Amniotic epithelial cell (primary cell): ENCODE results near the gene CLK1.
"Not testable (repeated sequence)": the region's sequence is repeated elsewhere in the genome, so short reads cannot be mapped to it uniquely, and the experiment has no call there.

Experiments
- DNase-seq: peaks from one replicate; pipeline ENCODE4 v3.0.0-alpha.2; 2010; ENCODE audit warnings: low read depth

CLK1 gene

DNA sequence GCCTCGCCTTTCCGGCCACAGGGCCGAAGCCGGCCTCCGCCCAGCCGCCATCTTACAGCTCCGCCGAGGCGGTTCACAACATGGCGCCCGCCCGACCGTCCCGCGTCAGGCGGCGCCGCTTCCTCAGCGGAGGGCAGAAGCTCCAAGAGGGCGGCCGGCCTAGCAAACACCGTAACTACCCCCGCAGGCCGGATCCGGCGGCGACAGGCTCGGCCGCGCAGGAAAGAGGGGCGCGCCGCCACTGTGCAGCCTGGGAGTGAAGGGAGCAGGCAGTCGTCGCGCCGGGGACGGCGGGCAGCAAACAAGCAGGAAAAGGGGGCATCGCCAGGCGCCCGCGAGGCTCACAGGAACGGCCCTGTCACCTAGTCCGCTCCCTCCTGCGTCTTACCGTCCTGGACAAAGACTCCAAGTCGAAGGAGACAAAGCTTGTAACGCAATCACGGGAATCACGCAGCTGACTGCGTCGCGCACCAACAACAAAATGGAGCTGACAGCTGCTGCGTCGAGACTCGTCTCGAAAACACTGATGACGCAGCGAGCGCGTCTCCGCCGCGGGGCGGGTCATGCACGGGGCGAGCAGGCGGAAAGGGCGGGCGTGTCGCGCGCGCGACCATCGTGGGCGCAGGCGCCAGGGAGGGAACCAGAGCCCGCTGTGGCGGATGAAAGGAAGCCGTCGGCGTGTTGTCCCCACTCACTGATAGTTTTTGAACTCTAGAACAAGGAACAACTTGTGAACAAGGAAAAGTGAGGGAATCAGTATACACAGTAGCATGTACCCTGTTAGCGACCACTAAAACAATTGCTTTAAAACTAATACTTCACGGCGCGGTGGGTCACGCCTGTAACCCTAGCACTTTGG, at the start of gene CLK1:
Gene CLK1 (minus strand): TSS at position 483 of the 859 bp plus-strand sequence. CDS start 2,796 bp downstream, outside the sequence.
- peak; percentile 89 for DNase-seq

DNA sequence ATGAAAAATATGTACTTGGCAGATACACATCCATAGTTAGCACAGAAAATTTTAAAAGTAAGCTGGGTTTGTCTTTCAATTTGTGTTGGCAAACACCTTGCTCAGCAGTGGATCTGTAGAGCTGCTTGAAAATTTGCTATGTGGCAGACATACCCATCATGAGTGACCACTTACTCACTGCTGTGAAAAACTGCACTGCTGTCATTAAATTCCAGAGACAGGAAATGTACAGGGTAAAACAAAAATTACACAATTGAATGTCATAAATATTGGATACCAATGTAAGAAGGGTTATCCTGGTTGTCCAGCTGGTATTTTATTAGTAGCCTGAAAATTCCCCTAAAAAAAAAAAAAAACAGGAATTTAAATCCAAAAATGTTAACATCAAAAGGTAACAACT, 49.2 kb upstream of the CLK1 start:
- peak; percentile 65 for DNase-seq

DNA sequence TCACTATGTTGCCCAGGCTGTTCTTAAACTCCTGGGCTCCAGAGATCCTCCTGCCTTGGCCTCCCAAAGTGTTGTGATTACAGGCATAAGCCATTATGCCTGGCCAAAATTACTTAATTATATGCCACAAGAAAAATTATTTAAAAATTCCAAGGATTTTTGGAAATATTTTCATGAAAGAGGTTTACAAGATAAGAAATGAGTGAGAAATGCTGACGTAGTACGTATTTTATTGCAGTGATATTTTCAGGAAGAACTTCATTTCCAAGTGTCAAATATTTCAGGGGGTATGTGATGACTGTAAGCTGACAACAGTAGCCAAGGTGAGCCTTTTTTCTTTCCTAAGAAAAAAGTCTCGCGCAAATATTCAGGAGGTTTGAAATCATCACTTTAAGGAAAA, 45.5 kb upstream of the CLK1 start:
- no peak for DNase-seq

DNA sequence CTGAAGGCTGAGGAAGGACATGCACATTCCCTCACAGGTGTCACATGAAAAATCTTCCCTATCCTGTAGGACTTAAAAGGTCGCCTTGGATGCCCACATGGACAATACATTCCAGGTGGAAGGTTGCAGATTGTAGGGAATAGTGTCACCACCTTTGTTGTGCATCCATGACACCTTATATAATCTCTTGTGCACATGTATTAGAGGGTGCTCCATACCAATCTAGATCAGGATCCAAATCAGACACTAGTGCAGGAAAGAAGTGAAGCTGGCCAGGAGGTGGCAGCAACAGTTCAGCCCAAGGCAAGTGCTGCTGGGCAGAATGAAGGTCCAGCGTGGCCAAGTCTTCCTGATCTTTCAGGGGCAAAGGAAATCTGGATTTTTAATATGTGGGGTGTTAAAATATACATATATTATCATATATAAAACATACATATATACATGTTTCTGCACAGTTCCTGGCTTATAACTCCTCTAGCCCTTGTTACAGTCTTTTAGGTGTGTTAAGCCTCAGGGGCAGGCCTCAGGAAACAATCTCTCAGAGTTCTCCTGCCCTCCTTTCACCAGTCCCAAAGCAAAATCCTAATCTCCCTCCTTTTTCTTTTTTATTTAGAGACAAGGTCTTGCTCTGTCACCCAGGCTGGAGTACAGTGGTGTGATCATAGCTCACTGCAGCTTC, 41.3 kb upstream of the CLK1 start:
- peak; percentile 68 for DNase-seq

DNA sequence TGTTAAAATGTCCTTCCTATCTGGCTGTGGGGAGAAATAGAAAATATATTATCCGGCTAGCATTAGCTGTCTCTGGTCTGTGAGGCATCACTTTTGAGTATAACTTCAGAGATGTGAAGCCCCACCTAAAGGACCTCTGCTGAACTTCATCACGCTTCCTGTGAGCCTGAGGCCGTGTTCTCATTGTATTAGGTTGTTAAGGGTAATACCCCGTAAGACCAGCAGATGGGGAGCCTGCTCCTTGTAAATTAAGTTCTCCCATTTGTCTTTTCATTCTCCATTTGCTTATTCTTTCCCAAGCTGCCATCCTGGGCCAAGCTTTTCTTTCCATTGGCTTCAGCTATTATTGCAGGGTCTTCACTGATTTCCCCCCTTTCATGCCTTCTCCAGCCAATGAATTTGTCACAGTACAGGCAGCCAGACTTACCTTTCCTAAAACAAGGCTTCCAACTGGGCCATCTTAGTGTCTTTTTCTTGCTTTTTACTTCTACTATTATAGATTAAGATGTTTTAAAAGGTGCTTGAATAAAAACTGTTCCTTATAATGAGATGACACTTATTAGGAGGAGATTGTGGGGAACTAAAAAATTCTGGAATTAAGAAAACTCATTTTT, 37.1 kb upstream of the CLK1 start:
- peak; percentile 91 for DNase-seq

DNA sequence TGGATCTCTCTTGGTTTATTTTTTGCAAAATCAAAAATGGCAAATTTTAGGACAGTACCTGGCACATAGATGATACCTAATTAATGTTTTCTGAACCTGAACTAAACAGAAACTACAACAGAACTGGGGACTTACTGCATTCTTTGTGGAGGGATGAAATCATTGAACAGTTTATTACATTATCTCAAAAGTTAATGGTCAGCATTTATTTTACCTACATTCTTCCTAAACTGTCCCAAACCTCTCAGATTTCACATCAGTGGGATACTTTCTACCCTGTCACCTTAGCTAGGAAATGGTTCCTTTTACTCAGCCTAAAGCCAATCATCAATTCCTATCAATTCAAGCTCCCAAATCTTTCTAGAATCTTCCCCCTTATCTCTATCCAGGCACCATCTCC, 35.0 kb upstream of the CLK1 start:
- DNase-seq, result no peak

DNA sequence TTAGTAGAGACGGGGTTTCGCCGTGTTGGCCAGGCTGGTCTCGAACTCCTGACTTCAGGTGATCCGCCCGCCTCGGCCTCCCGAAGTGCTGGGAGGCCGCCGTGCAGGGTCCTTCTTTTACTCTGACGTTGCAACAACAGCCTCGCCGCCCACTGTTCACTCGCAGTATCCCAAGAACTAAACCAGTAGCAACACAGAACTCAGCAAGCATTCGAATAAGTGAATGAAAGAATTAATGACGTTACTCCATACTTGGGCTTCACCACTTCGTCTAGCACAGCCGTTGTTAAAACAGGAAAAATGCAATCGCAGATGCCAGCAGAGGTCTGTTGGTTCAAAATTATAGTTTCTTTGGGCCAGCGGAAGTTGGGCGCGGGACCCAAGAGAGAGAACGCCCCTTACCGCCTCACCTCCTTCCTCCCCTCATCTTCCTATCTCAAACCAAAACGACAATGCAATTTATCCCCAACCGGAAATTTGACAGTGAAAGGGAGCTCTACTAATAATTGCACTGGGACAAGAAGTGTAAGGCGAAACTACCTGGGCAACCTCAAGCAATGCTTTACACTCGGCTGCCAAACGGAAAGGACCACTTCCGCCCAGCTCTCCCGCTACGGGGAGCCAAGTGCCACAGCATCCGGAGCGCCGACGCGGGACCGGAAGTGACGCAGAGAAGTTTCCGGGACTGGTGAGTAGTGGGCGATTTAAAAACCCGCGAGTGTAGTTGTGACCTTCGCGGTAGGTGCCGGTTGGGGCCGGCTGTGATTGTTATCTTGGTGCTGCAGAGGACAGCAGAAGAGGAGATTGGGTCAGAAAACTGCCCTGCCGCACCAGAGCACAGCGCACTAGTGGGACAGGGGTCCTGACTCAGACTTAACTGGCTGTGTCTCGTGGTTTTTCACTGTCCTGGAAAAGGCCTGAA, 24.5 kb upstream of the CLK1 start, which contains the start of the genes NIF3L1 and PPIL3:
Gene NIF3L1 (plus strand): TSS at position 668 of the 922 bp plus-strand sequence. CDS start 2,573 bp downstream, outside the sequence.
Gene PPIL3 (minus strand): TSS at position 374 of the 922 bp plus-strand sequence. CDS start 1,462 bp downstream, outside the sequence.
- DNase-seq, result peak; percentile 97

DNA sequence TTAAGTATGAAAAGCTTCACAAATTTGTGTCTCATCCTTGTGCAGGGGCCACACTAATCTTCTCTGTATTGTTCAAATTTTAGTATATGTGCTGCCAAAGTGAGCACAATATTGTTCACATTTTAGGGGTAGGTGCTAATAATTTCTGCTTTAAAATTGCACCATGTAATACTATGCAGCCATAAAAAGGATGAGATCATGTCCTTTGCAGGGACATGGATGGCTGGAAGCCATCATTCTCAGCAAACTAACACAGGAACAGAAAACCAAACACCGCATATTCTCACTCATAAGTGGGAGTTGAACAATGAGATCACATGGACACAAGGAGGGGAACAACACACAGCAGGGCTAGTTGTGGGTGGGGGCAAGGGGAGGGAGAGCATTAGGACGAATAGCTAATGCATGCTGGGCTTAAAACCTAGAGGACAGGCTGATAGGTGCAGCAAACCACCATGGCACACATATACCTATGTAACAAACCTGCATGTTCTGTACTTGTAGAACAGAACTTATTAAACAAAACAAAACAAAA, 17.3 kb upstream of the CLK1 start:
- not testable (repeated sequence) for DNase-seq

DNA sequence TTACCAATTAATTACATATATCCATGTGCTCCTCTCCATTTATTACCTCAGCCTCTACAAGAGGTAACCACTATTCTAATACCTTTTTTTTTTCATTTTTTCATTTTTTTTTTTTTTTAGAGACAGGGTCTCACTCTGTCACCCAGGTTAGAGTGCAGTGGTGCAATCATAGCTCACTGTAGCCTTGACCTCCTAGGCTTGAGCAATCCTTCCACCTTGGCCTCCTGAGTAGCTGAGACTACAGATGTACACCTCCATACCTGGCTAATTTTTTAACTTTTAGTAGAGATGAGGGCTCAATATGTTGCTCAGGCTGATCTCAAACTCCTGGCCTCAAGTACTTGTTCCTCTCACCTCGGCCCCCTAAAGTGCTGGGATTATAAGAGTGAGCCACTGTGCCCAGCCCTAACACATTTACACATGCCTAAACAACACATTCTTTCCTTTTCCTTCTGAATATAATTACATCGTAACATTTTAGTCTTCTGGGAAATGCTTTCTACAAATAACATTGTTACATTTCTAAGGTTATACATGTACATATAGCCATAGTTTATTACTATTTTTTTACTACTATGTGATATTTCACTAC, 13.9 kb upstream of the CLK1 start:
- DNase-seq, result no peak

DNA sequence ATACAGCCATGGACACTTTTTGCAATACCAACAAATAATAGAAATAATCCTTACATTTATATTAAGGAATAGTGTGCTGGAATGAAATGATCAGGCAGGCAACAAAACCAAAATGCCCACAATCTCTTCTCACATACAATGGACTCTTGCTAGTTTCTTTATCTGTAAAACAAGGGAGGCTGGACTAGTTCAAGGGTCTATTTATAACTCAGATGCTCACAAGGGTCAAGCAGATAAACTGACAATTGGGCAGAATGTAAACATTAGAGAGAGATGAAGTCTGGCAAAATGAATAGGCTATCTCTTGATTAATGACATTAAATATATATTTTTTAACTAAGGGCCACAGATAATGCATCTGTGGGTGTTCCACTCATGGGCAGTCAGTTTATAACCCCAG, 13.0 kb upstream of the CLK1 start:
- DNase-seq, result no peak

DNA sequence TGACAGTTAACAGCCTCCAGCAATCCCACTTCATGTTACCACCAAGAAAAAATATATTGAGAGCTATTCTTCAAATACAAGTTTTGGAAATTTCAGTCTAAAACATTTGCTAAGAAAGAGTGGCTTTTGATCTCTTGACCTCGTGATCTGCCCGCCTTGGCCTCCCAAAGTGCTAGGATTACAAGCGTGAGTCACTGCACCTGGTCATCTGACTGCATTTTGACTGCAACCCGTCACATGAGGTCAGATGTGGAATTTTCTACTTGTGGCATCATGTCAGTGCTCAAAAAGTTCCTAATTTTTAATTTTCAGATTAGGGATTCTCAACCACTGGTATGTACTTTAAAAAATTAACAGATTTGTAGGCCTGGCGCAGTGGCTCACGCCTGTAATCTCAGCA, 9.1 kb upstream of the CLK1 start:
- peak; percentile 20 for DNase-seq

DNA sequence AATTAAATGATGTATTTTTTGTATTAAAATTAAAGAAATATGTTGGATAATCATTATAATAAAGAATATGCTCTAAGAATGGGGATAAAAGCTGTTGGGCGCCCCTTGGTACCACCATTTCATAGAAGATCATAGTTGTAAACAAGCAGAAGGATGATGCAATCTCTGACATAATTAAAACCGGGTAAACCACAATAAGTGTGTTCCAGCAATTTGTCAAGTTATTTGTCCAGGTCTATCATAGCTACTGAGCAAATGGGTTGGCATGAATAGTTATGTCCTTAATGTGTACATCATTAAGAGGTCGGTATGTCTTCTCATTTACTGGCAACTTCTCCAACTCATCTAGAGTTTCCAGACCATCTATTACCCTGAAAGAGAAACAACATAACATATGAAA, 6.7 kb upstream of the CLK1 start:
- DNase-seq, result peak; percentile 77

DNA sequence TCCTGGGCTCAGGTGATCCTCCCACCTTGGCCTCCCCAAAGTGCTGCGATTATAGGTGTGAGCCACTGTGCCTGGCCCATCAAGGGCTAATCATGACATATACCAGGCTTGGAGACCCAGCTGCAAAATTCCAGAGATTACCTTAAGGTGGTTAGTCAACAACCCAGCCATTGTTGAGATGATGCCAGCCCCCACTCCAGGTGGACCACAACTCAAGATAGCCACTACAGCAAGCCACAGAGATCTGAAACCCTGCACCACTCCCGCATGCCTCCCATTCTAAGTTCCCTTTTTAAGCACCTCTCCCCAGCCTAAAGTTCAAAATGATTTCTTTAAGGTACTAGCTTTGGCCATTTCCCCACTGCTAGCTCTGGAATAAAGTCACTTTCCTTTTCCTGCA, 4.6 kb upstream of the CLK1 start:
- DNase-seq, result no peak

DNA sequence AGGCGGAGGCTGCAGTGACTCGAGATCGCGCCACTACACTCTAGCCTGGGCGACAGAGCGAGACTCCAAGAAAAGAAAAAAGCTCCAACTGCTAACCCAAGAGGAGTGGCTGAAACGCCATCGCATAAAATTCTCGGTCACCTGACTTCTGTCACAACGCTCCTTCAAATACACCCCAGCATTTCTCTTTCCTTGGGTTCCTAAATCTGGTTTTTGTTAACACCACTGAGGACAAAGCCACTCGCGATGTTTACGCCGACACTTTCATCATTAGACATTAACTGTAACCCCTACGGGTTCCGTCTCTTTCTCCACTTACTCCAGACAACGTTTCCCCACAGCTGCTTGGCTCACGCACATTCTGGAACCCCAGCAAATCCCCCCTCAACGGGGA, 679 bp downstream of the CLK1 start:
- no peak for DNase-seq

DNA sequence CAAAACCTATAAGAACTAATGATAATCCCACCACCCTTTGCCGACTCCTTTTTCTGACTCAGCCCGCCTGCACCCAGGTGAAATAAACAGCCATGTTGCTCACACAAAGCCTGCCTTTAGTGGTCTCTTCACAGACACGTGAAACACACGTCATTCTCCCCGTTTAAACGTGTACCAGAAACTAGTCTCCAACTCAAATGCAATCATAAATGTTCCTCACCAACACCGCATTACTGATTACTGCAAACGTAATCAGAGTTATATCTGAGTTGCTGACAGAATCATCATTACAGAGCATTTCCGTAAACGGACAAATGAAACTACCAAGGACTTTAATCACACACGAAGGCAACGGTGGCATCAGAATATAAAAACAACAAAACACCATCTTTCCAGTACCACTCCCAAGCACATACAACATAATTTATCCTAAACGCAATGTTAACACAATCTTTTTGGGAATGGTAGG, 1.9 kb downstream of the CLK1 start:
- peak; percentile 87 for DNase-seq

DNA sequence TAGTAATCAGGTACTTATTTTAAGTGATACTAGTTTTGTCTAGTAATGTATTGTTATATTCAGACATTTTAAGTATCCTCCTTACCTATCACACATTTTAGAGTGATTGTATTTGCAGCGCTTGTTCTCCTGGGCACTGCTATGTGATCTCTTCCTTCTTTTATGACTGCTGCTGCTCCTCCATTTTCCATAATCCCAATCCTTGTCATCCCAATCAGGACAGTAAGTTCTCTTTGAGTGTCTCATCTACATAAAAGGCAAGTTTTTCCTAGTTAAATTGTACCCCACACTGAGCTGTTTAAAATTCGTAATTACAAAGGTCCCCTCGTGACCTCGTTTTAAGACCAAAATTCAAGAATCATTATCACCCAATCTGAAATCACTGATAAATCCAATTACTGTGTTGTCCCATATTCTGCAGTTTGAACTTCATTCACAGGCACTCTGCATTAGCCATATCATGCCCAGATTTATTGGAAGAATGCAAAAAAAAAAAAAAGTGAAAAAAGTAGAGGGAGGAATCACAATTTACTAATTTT, 2.8 kb downstream of the CLK1 start:
- DNase-seq, result no peak

DNA sequence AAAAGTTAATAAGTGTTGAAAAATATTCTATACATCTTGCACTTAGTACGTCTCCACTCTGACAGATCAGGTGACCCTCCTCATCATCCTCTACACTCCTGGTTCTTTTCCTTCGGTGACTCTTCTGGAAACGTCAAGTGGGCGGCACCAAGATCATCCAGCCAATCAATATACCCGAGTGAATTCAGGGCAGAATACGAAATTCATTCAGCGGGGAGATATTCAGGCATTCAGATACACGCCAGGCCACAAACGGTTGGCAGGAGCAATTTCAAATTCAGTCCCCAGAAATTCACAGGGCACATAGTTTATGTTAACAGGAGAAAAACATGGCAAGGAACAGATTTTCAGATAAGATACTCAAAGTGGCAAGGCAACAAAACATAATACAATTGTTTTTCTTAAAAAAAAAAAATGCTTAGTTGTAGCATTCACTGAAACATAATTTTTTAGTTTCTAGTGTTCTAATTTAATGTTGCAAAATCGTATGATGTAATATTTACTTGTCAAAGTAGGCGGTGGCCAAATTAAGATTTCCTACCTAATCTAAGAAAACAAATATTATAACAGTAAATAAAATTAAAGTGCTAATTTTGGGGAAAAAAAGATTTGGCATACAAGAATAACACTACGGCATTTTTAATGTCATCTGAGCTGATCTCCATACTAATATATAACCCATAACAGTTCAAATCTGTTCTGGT, 4.2 kb downstream of the CLK1 start:
- peak; percentile 55 for DNase-seq

DNA sequence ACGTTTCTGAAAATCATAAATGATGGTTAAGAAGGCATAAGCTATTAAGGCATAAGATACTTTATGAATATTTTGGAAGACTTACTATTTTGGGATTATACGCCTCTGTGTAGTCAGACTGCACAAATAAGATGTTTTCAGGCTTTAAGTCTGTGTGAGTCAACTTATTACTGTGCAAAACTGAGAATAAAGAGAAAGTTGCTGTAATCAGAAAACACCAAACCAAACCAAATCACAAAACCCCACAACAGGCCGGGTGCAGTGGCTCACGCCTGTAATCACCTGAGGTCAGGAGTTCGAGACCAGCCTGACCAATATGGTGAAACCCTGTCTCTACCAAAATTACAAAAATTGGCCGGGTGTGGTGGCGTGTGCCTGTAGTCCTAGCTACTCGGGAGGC, 7.7 kb downstream of the CLK1 start:
- no peak for DNase-seq

DNA sequence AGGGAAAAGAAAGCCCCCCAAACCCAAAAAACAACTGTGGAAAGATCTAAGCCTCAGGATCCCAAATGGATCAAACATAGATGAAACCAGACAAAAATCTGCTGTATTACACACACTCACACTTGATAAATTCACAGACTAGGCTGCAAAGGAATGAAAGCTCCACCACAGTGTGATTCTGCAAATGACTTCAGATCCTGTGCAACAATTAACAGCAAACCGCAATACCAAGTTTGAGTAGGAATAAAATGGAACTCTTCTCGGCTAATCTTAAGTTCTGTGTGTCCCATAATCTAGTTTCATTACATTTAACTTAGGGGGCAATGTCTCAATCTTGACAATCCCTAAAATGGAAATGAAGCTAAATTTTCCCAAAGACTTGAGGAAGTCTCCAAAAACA, 11.9 kb downstream of the CLK1 start:
- DNase-seq, result no peak
